ENCODE results near the gene LPAR2. TPM values are rescaled to one million over a fixed set of nuclear protein-coding genes. Genes with fewer than 3 reads are reported as not detected.

The LPAR2 gene
- total and polyA plus RNA-seq, 4 donors, result 5.1 to 42.4 (median 19.5) TPM

- Histone ChIP-seq H3K4me3 (no peak overlapping the region), H3K4me1 (ENCODE audit: control insufficient read depth in 5 of 5, insufficient read depth in 5 of 5, low read length in 5 of 5) (no peaks in the 10 kb centered on the region), H3K27me3 (ENCODE audit: control insufficient read depth in 3 of 3, insufficient read depth in 3 of 3, low read length in 2 of 3) (no peaks in the 10 kb centered on the region), H3K36me3 (ENCODE audit: control insufficient read depth in 4 of 4, insufficient read depth in 4 of 4, low read length in 4 of 4) (peaks cover 0 to 4% (median 0%) of the 10 kb centered on the region in 4 donors), H3K27ac (ENCODE audit: low read depth in 1 of 2, low read length in 1 of 2) (peak overlapping the region in 1 of 2 donors; percentile 11), H3K9me3 (ENCODE audit: control insufficient read depth in 4 of 4, insufficient read depth in 3 of 4, low read length in 3 of 4) (no peaks in the 10 kb centered on the region), H3K9ac (ENCODE audit: insufficient read depth in 1 of 2, low read length in 2 of 2) (no peak overlapping the region)
- TF ChIP-seq CTCF (IDR thresholded peaks at IDR 0.05; ENCODE audit: control extremely low read depth, extremely low read depth), result no peak
- no peak for DNase-seq
- WGBS, 2 donors, result 29 to 67% methylated on average over 1 of the region's 1 CpG
- ATAC-seq (ENCODE audit: insufficient read depth, low FRiP score), result no peak
These were observed 22.0 kb downstream of the LPAR2 start for GRCh38 chr19:19606021-19606420.

GRCh38 chr19:19602713-19603324 is 25.2 kb downstream of the LPAR2 start:
- H3K9ac ChIP-seq (ENCODE audit: insufficient read depth in 1 of 2, low read length in 2 of 2), result no peak overlapping the region
- H3K4me1 ChIP-seq (ENCODE audit: control insufficient read depth in 5 of 5, insufficient read depth in 5 of 5, low read length in 5 of 5), result peaks cover 0 to under 1% (median 0%) of the 10 kb centered on the region in 5 donors
- H3K27ac ChIP-seq (ENCODE audit: low read depth in 1 of 2, low read length in 1 of 2), result no peak overlapping the region
- H3K27me3 ChIP-seq (ENCODE audit: control insufficient read depth in 3 of 3, insufficient read depth in 3 of 3, low read length in 2 of 3), result no peaks in the 10 kb centered on the region
- WGBS, 2 donors, result 38 to 58% methylated on average over 3 of the region's 3 CpGs
- peaks cover 0 to 3% (median 0%) of the 10 kb centered on the region in 4 donors for H3K36me3 ChIP-seq (ENCODE audit: control insufficient read depth in 4 of 4, insufficient read depth in 4 of 4, low read length in 4 of 4)
- H3K9me3 ChIP-seq (ENCODE audit: control insufficient read depth in 4 of 4, insufficient read depth in 3 of 4, low read length in 3 of 4), result no peaks in the 10 kb centered on the region
- ATAC-seq (ENCODE audit: insufficient read depth, low FRiP score) (no peak), DNase-seq (no peak)
- no peak for TF ChIP-seq CTCF (IDR thresholded peaks at IDR 0.05; ENCODE audit: control extremely low read depth, extremely low read depth)
- no peak overlapping the region for H3K4me3 ChIP-seq

GRCh38 chr19:19602136-19602712 is 25.8 kb downstream of the LPAR2 start:
- 77 to 88% methylated on average over 9 of the region's 9 CpGs for WGBS, 2 donors
- no peaks in the 10 kb centered on the region for H3K27me3 ChIP-seq (ENCODE audit: control insufficient read depth in 3 of 3, insufficient read depth in 3 of 3, low read length in 2 of 3)
- ATAC-seq (ENCODE audit: insufficient read depth, low FRiP score) (no peak), DNase-seq (no peak)
- no peak for TF ChIP-seq CTCF (IDR thresholded peaks at IDR 0.05; ENCODE audit: control extremely low read depth, extremely low read depth)
- H3K4me1 ChIP-seq (ENCODE audit: control insufficient read depth in 5 of 5, insufficient read depth in 5 of 5, low read length in 5 of 5), result peaks cover 0 to 5% (median 0%) of the 10 kb centered on the region in 5 donors
- peaks cover 0 to 3% (median 0%) of the 10 kb centered on the region in 4 donors for H3K36me3 ChIP-seq (ENCODE audit: control insufficient read depth in 4 of 4, insufficient read depth in 4 of 4, low read length in 4 of 4)
- no peak overlapping the region for H3K4me3 ChIP-seq
- no peak overlapping the region for H3K27ac ChIP-seq (ENCODE audit: low read depth in 1 of 2, low read length in 1 of 2)
- no peaks in the 10 kb centered on the region for H3K9me3 ChIP-seq (ENCODE audit: control insufficient read depth in 4 of 4, insufficient read depth in 3 of 4, low read length in 3 of 4)
- H3K9ac ChIP-seq (ENCODE audit: insufficient read depth in 1 of 2, low read length in 2 of 2), result no peak overlapping the region

All from lung (tissue), 12 donors.